Astrocyte of the spinal cord (primary cell): ENCODE data around the gene HERPUD1.

Experiments used
- DNase-seq: peaks from one replicate; pipeline ENCODE4 v3.0.0; 2011; ENCODE audit warnings: low read depth, low spot score
- H3K4me3 ChIP-seq: 2 replicates; pipeline ENCODE4 v1.5.1; 2011; ENCODE audit warnings: low read depth, mild to moderate bottlenecking, low read length, moderate library complexity
- CTCF ChIP-seq: IDR thresholded peaks from 2 replicates; pipeline ENCODE4 v1.5.1; 2012; ENCODE audit warnings: low read depth, mild to moderate bottlenecking, low read length, inconsistent platforms
- in situ Hi-C: cut with HindIII; loops from 2 replicates; pipeline ENCODE4 v1.10.0; 2017; ENCODE audit warnings: low sequenced_read_pairs

HERPUD1 gene

DNA sequence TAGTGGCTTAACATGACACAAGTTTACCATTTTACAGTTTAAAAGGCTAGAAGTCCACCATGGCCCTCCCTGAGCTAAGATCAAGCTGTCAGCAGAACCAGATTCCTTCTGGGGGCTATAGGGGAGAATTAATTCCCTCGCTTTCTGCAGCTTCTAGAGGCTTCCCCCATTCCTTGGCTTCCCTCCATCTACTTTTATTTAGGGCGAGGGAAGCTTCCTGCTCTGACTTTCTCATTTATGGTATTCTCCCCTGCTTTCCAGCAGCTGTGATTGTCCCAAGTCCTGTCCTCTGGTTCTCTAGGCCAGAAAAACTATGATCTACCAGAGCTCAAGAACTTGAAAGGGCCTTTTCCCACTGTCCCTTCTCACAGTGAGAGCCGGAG is 34.1 kb downstream of the HERPUD1 start:
- H3K4me3 ChIP-seq = no peak overlapping the region
- TF ChIP-seq CTCF = no peak
- in situ Hi-C loops = no loop called here
- DNase-seq = no peak

DNA sequence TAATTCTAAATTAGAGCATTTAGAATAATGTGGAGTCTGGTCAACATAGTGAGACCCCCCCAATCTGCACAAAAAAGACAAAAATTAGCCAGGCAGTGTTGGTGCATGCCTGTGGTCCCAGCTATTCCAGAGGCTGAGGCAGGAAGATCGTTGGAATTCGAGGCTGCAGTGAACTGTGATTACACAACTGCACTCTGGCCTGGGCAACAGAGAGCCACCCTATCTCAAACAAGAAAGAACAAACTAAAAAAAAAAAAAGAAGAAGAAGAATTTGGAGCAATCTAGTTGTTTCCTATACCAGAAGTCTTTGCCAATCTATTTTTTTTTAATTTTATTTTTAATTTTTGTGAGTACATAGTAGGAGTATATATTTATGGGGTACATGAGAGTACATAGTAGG is 35.8 kb downstream of the HERPUD1 start:
- no peak for TF ChIP-seq CTCF
- no peak overlapping the region for H3K4me3 ChIP-seq
- in situ Hi-C loops = no loop called here
- DNase-seq = no peak

- no peak overlapping the region for H3K4me3 ChIP-seq
- TF ChIP-seq CTCF = no peak
- in situ Hi-C loops = no loop called here
- DNase-seq = no peak
Observed at GRCh38 chr16:56969769-56970168, 37.8 kb downstream of the HERPUD1 start.

DNA sequence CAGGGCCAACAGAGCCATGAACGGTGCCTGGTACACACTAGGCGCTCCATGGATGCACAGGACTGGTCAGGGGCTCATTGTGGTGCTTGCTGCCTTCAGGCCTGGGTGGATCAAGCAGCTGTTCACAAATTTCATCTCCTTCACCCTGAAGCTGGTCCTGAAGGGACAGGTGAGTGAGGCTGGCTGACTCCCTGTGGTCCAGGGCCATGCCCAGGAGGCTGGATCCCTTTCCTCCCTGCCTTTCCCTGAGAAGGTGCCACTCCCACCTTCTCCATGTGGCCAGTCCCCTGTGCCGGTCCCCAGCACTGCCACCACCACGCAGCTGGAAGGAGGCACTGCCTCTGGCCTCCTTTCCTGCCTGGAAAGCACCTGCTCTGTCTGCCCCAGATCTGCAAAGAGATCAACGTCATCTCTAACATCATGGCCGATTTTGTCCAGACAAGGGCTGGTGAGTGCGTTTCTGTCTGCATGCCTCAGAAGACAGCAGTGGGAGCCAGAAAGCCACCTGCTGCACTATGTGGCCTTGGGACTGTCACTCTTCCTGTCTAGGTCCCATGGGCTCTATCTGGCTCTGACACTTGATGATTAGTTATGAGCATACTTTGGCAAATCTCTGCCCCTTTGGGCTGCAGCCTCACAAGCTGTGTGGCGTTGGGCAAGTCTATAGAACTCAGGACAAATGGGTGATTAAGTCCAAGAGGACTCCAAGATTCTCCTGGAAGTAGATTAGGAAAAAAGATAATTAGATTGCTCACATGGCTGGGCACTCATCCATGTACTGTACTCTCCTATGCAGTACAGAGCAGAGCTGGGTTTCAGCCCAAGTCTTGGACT is 39.2 kb downstream of the HERPUD1 start:
- no peak for TF ChIP-seq CTCF
- H3K4me3 ChIP-seq = no peak overlapping the region
- no peak for DNase-seq
- in situ Hi-C loops = no loop called here

DNA sequence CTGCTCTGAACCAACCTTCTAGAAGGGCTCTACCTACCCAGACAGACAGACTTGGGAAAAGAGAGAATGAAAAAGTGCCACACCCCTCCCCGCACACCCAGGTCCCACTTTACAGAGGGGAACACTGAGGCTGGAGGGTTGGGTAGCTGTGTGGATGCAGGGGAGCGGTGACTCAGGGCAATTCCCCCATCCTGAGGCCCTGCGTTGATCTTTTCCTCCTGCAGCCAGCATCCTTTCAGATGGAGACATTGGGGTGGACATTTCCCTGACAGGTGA is 39.8 kb downstream of the HERPUD1 start:
- in situ Hi-C loops = no loop called here
- DNase-seq = no peak
- no peak overlapping the region for H3K4me3 ChIP-seq
- TF ChIP-seq CTCF = no peak

- TF ChIP-seq CTCF = no peak
- in situ Hi-C loops = no loop called here
- no peak for DNase-seq
- no peak overlapping the region for H3K4me3 ChIP-seq
Observed at GRCh38 chr16:56972403-56973293, 40.7 kb downstream of the HERPUD1 start.
